Activated CD4-positive, alpha-beta T cell treated with anti-CD3 and anti-CD28 coated beads, Interleukin-2, amount 50 U/mL, for 16 hours (primary cell): ENCODE data around the gene PAX7.

Source experiments
- DNase-seq: peaks from one replicate; pipeline ENCODE4 v3.0.0-alpha.2; 2020

Gene PAX7

DNA sequence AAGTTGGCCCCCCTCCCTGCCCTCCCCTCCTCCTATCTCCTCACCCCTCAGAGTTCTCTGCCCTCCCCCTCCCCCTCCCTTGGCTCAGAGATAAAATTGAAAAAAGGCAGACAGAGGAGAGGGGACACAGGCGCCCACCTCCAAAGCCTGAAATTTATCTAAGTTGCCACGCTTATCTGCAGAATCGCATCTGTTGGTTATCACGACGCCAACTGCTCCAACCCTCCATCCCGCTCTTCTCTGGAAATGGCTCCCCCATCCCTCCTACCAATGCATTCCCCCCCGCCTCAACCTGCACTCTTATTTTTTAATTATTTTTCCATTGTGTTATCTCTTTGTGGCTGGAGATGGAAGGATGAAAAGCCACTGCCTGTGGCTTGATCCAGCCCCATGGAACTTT, 138.5 kb downstream of the PAX7 start:
- no peak for DNase-seq

- no peak for DNase-seq
These were observed 140.2 kb downstream of the PAX7 start for GRCh38 chr1:18770799-18771198.

DNA sequence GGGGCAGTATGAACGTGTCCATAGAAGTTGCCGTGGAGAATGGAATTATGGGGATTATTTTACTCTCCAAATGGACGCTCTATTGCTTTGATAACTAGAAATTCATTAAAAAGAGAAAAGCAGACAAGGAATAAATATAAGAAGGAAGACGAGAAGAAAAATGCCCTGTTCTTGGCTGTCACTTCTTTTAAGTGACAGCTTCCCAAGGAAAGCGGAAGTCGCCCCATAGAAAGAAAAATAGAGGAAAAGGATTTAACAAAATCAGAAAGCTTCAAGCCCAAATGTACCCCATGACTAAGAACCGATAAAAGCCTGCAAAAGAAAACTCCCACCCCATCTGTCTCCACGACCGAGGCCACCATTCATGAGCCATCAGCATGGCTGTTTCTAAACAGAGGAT, 143.1 kb downstream of the PAX7 start:
- no peak for DNase-seq

GRCh38 chr1:18775341-18775740, 144.7 kb downstream of the PAX7 start:
- DNase-seq, result no peak

- DNase-seq, result no peak
These were observed 146.1 kb downstream of the PAX7 start for GRCh38 chr1:18776777-18777176.

- DNase-seq, result no peak
These were observed 147.8 kb downstream of the PAX7 start for GRCh38 chr1:18778437-18778836.

GRCh38 chr1:18781031-18781430, 150.4 kb downstream of the PAX7 start:
- no peak for DNase-seq

GRCh38 chr1:18783705-18784481, 153.2 kb downstream of the PAX7 start:
- DNase-seq, result no peak

DNA sequence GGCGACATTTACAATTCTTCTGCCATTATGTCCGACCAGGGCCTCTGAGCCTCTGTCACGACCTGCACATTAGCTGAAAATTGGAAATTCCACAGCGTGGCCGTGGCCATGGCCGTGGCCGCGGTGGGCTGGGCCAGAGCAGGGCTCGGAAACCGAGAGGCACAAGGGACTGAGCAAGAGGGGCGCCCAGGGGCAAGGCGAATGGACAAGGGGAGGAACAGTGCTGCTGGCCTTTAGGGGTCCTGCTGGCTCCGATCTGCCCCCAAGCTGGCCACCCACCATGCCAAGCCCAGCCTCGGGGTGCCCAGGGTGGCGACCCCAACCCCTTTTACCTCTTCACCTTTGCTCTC, 153.8 kb downstream of the PAX7 start:
- no peak for DNase-seq

- no peak for DNase-seq
These were observed 155.5 kb downstream of the PAX7 start for GRCh38 chr1:18786149-18786548.

DNA sequence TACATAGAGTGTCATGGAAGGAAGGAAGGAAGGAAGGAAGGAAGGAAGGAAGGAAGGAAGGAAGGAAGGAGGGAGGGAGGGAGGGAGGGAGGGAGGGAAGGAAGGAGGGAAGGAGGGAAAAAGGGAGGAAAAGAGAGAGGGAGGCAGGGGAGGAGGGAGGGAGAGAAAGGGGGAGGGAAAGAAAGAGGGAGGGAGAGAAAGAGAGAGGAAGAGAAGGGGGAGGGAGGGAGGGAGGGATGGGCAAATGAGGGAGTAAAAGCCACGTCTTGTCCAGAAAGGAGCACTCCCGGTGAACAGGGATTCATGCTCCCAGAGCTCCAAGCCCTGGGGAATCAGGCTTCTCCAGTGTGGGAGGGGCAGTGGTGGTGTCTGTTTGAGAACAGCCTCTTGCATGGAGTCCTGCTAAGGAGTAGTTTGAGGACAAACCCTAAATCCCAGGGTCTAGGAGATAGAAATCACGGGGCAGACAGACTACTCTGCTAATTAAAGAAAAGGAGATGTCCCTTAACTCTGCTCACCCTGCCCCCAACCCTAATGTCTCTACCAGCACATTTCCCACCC, 157.3 kb downstream of the PAX7 start:
- no peak for DNase-seq

DNA sequence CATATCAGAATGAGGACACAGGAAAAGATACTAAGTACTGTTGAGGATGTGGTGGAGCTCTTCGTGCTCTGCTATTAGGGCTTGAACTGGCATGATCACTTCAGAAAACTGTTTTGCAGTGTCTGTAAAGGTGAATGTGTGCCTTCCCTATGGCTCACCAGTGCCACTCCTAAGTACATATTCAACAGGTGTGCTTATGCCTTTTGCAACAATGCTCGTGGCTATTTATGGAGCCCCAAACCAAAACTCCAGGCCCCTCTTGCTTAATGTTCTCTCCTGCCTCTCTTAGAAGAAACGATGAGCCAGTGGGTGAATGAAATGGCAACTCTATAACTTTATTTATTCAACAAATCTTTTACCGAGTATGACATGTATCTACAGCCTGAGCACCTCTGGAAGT, 158.6 kb downstream of the PAX7 start:
- DNase-seq, result no peak

- DNase-seq, result no peak
These were observed 162.1 kb downstream of the PAX7 start for GRCh38 chr1:18792747-18793146.

- no peak for DNase-seq
These were observed 162.5 kb downstream of the PAX7 start for GRCh38 chr1:18793164-18793563.

- no peak for DNase-seq
These were observed 163.4 kb downstream of the PAX7 start for GRCh38 chr1:18794051-18794450.

GRCh38 chr1:18794561-18794960, 163.9 kb downstream of the PAX7 start:
- no peak for DNase-seq

GRCh38 chr1:18795002-18795689, 164.5 kb downstream of the PAX7 start:
- DNase-seq, result no peak

GRCh38 chr1:18796950-18797349, 166.3 kb downstream of the PAX7 start:
- no peak for DNase-seq
